Measurements from ENCODE around the gene KRTAP10-9. TPM values are rescaled to one million over a fixed set of nuclear protein-coding genes. Genes with fewer than 3 reads are reported as not detected.

The KRTAP10-9 gene
- not detected in 2 replicates for total RNA-seq

GRCh38 chr21:44626673-44627143, at the start of gene KRTAP10-9:
TSS of gene KRTAP10-9 (plus strand) at chr21:44627093. CDS start at chr21:44627172, 79 bp downstream.

GRCh38 chr21:44580231-44580821, 46.6 kb upstream of the KRTAP10-9 start, which contains the start of gene KRTAP10-5:
TSS of gene KRTAP10-5 (minus strand) at chr21:44580604. CDS start at chr21:44580578, 26 bp downstream.

GRCh38 chr21:44592446-44593311, 34.2 kb upstream of the KRTAP10-9 start, which contains the start of gene KRTAP10-6:
TSS of gene KRTAP10-6 (minus strand) at chr21:44592505. CDS start at chr21:44592484, 21 bp downstream.

DNA sequence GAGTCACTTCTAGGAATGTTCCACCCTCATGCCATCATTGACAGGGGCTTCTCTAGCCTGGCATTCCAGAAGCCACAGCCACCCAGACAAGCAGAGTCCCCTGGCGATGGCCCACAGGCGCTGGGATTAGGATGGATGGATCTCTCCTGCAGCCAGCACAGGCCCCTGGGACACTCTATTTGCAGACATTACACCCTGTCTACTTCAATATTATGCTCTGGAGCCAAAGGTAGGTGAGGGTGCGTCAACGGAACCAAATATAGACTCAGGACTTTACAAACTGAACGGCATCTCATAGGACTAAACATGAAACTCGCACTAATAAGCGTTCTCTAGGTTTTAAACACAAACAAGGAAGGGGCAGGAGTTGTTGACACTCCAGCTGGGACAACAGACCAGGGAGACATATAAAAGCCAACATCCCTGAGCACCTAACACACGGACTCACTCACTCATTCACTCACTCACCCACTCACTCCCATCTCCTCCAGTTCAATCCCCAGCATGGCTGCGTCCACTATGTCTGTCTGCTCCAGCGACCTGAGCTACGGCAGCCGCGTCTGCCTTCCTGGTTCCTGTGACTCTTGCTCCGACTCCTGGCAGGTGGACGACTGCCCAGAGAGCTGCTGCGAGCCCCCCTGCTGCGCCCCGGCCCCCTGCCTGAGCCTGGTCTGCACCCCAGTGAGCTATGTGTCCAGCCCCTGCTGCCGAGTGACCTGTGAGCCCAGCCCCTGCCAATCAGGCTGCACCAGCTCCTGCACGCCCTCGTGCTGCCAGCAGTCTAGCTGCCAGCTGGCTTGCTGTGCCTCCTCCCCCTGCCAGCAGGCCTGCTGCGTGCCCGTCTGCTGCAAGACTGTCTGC, 26.5 kb upstream of the KRTAP10-9 start, which contains the start of gene KRTAP10-7:
TSS of gene KRTAP10-7 (plus strand) at position 480 of the 861 bp plus-strand sequence. CDS start at position 505, 25 bp downstream.

GRCh38 chr21:44612029-44612486, 14.8 kb upstream of the KRTAP10-9 start, which contains the start of gene KRTAP10-8:
TSS of gene KRTAP10-8 (plus strand) at chr21:44612079. CDS start at chr21:44612101, 22 bp downstream.

DNA sequence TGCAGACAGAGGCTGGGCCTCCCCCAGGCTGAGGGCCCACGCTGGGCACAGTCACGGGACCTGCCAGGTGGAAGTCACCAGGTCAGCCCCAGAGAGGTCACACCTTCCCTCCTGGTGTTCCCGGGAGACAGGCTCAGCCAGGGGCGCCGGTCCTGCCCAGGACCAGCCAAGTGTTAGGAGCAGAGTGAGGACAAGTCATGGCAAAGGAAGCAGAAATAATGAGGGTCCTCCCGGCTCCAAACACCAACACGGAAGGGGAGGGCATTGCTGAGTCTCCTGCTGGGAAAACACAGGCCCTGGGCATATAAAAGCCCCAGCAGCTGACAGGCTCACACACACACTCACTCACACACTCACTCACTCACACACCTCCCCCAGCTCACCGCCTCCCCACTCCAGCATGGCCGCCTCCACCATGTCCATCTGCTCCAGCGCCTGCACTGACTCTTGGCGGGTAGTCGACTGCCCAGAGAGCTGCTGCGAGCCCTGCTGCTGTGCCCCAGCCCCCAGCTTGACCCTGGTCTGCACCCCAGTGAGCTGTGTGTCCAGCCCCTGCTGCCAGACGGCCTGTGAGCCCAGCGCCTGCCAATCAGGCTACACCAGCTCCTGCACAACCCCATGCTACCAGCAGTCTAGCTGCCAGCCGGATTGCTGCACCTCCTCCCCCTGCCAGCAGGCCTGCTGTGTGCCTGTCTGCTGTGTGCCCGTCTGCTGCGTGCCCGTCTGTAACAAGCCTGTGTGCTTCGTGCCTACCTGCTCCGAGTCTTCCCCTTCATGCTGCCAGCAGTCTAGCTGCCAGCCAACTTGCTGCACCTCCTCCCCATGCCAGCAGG, 10.3 kb downstream of the KRTAP10-9 start, which contains the start of gene KRTAP10-10:
TSS of gene KRTAP10-10 (plus strand) at position 339 of the 833 bp plus-strand sequence. CDS start at position 401, 62 bp downstream.

DNA sequence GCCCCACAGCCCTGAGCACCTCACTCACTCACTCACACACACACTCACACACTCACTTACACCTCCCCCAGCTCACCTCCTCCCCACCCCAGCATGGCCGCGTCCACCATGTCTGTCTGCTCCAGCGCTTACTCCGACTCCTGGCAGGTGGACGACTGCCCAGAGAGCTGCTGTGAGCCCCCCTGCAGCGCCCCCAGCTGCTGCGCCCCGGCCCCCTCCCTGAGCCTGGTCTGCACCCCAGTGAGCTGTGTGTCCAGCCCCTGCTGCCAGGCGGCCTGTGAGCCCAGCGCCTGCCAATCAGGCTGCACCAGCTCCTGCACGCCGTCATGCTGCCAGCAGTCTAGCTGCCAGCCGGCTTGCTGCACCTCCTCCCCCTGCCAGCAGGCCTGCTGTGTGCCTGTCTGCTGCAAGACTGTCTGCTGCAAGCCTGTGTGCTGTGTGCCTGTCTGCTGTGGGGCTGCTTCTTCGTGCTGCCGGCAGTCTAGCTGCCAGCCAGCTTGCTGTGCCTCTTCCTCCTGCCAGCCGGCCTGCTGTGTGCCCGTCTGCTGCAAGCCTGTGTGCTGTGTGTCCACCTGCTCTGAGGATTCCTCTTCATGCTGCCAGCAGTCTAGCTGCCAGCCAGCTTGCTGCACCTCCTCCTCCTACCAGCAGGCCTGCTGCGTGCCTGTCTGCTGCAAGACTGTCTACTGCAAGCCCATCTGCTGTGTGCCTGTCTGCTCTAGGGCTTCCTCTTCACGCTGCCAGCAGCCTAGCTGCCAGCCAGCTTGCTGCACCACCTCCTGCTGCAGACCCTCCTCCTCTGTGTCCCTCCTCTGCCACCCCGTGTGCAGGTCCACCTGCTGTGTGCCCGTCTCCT, 19.7 kb downstream of the KRTAP10-9 start, which contains the start of gene KRTAP10-11:
TSS of gene KRTAP10-11 (plus strand) at position 49 of the 856 bp plus-strand sequence. CDS start at position 94, 45 bp downstream.

DNA sequence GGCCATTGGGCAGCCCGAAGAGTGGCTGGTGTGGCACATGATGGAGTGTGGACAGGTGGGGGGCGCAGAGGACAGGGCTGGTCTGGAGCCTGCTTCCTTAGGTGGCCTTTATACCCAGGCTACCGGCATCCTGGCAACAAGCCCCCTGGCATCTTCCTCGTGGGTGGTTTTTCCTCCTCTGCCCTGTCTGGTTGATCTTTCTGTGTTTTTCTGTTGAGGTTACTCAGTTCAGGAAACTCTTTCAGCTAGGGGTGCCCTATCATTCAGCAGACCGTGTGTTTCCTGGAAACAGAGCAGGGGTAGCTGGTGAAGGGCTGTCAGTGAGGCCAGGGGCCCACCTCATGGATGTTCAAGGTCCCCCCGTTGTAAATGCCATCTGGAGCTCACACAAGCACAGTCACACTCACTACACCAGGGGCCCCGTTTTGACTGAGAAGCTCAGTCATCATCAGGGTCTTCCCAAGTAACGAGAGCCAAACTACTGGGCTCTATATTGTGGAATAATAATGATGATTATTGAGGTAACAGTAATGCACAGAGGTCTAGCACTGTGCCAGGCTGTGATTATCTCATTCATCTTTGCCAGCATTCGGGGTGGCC, 27.8 kb downstream of the KRTAP10-9 start, which contains the start of gene KRTAP12-4:
TSS of gene KRTAP12-4 (minus strand) at position 84 of the 600 bp plus-strand sequence. CDS start at position 39, 45 bp downstream.

DNA sequence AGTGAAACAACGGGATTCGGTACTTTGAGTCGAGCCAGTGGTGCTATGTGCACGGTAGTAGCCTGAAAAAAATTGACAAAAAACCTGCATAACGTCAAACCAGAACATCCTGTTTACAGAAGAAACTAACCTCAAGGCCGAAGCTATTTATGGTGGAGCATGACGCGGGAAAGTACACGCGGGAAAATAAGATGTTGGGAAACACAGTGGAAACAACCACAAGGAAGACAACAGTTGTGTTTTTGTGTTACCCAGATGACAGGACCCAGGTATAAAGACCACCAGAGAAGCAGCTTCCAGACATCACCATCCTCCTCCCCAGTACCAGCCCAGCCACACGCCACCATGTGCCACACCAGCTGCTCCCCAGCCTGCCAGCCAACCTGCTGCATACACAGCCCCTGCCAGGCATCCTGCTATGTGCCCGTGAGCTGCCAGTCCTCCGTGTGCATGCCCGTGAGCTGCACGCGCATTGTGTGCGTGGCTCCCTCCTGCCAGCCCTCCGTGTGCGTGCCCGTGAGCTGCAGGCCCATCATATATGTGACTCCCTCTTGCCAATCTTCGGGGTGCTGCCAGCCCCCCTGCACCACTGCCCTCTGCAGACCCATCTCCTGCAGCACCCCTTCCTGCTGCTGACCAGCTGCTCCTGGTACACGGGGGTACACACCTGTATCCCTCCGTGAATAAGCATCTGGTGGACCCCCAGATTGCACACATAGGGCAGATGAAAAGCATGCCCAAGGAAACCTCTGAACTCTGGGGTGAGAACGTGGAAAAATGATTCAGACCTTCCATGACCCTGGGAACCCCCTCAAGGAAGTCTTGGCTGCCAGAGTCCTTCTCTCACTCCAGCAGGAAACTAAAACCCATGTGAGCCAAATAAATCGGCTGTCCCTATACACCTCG, 31.0 kb downstream of the KRTAP10-9 start, which contains the start of gene KRTAP12-3:
TSS of gene KRTAP12-3 (plus strand) at position 298 of the 906 bp plus-strand sequence. CDS start at position 346, 48 bp downstream.

DNA sequence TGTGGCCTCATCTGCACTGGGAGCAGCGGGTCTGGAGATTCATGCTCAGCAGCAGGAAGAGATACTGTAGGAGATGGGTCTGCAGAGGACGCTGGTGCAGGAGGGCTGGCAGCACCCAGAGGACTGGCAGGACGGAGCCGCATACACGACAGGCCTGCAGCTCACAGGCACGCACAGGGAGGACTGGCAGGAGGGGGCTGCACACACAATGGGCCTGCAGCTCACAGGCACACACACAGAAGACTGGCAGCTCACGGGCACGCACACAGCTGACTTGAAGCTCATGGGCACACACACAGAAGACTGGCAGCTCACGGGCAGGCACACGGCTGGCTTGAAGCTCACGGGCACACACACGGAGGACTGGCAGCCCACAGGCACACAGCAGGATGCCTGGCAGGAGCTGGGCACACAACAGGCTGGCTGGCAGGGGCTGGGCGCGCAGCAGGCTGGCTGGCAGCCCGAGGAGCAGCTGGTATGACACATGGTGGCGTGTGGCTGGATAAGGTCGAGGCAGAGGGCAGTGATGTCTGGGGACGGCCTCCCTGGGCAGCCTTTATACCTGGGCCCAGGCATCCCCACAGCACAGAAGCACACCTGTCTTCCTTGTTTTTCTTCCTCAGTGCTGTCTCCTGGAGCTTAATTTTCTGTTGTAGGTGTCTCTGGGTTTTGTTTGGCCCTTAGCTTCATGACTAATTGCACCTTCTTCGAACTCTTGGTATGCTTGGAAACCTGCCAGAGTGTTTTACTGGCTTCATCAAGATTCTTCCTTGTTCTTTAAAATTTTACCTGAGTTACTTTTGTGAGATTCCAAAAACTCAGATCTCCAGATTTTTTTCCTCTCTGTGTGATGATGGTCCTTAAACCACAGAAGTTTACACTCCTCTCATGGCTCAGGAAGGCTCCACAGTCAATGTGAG, 39.8 kb downstream of the KRTAP10-9 start, which contains the start of gene KRTAP12-2:
TSS of gene KRTAP12-2 (minus strand) at position 527 of the 920 bp plus-strand sequence. CDS start at position 486, 41 bp downstream.

Other genes with a start within 250 kb of the KRTAP10-9 start
- 0.18 and 0.29 TPM in 2 replicates for gene LRRC3, start 171.6 kb upstream of the KRTAP10-9 start, total RNA-seq
- gene KRTAP10-1, start 86.9 kb upstream of the KRTAP10-9 start, total RNA-seq = not detected in 2 replicates
- gene KRTAP10-2, start 75.6 kb upstream of the KRTAP10-9 start, total RNA-seq = not detected in 2 replicates
- gene KRTAP10-3, start 68.3 kb upstream of the KRTAP10-9 start, total RNA-seq = not detected in 2 replicates
- gene KRTAP10-4, start 53.4 kb upstream of the KRTAP10-9 start, total RNA-seq = not detected in 2 replicates
- not detected in 2 replicates for gene KRTAP10-5, start 46.5 kb upstream of the KRTAP10-9 start, total RNA-seq
- gene KRTAP10-6, start 34.6 kb upstream of the KRTAP10-9 start, total RNA-seq = not detected in 2 replicates
- gene KRTAP10-7, start 26.5 kb upstream of the KRTAP10-9 start, total RNA-seq = not detected in 2 replicates
- gene KRTAP10-8, start 15.0 kb upstream of the KRTAP10-9 start, total RNA-seq = not detected in 2 replicates
- not detected in 2 replicates for gene KRTAP10-10, start 10.3 kb downstream of the KRTAP10-9 start, total RNA-seq
- not detected in 2 replicates for gene KRTAP10-11, start 19.3 kb downstream of the KRTAP10-9 start, total RNA-seq
- gene KRTAP12-4, start 27.6 kb downstream of the KRTAP10-9 start, total RNA-seq = not detected in 2 replicates
- gene KRTAP12-3, start 30.8 kb downstream of the KRTAP10-9 start, total RNA-seq = not detected in 2 replicates
- not detected in 2 replicates for gene KRTAP12-2, start 39.8 kb downstream of the KRTAP10-9 start, total RNA-seq
- not detected in 2 replicates for gene KRTAP12-1, start 55.1 kb downstream of the KRTAP10-9 start, total RNA-seq
- gene KRTAP10-12, start 70.1 kb downstream of the KRTAP10-9 start, total RNA-seq = not detected in 2 replicates
- not detected in 2 replicates for gene TSPEAR, start 84.5 kb downstream of the KRTAP10-9 start, total RNA-seq
- gene UBE2G2, start 174.7 kb downstream of the KRTAP10-9 start, total RNA-seq = 22.3 and 22.5 TPM in 2 replicates
- gene SUMO3, start 191.0 kb downstream of the KRTAP10-9 start, total RNA-seq = 85.0 and 99.4 TPM in 2 replicates
- 282 and 295 TPM in 2 replicates for gene PTTG1IP, start 246.6 kb downstream of the KRTAP10-9 start, total RNA-seq